OCI-LY7 (cell line): Measurements from ENCODE around the gene NAA10. TPM values are rescaled to one million over a fixed set of nuclear protein-coding genes. Genes with fewer than 3 reads are reported as not detected.

Experiments
- BruUV-seq: library from RNA; stranded (reverse); fragments of 400-500 nt; replicated peaks from 2 replicates; lab custom pipeline; 2021; lab: Mats Ljungman, UMichigan
- CTCF ChIA-PET: fragments of 300-600 bp; sonication (Branson Sonifier 250); formaldehyde crosslinking; loops from one replicate; lab custom pipeline; 2022; ENCODE audit warnings: antibody characterized with exemption; ENCODE audit not compliant: unreplicated experiment; lab: Charles Lee
- POLR2A ChIA-PET: fragments of 300-600 bp; sonication (Branson Sonifier 250); formaldehyde crosslinking; loops from one replicate; lab custom pipeline; 2022; ENCODE audit warnings: antibody characterized with exemption; lab: Charles Lee
- DNase-seq: peaks from one replicate; pipeline ENCODE4 v3.0.0-alpha.2; 2015; ENCODE audit warnings: low spot score
- H2AFZ ChIP-seq: fragments of 200-600 bp; sonication (generic), shearing (Covaris generic); 2 replicates; pipeline ENCODE4 v1.6.1; 2014; ENCODE audit warnings: mild to moderate bottlenecking, antibody characterized with exemption, low read length, moderate library complexity
- H3K27ac ChIP-seq: fragments of 200-600 bp; sonication (generic); 2 replicates; pipeline ENCODE4 v1.5.1; 2014; ENCODE audit warnings: mixed run types, low read depth, mild to moderate bottlenecking, moderate library complexity, low read length, inconsistent platforms; ENCODE audit not compliant: poor library complexity, severe bottlenecking
- H3K36me3 ChIP-seq: fragments of 200-600 bp; sonication (generic); 2 replicates; pipeline ENCODE4 v1.6.1; 2014; ENCODE audit warnings: mild to moderate bottlenecking, antibody characterized with exemption, low read length, moderate library complexity, mixed read lengths; ENCODE audit not compliant: insufficient read depth
- H3K4me1 ChIP-seq: fragments of 200-600 bp; sonication (generic); 2 replicates; pipeline ENCODE4 v1.5.1; 2014; ENCODE audit warnings: mild to moderate bottlenecking, low read length; ENCODE audit not compliant: insufficient read depth, poor library complexity, severe bottlenecking
- H3K4me2 ChIP-seq: fragments of 200-600 bp; sonication (generic); 2 replicates; pipeline ENCODE4 v1.6.1; 2014; ENCODE audit warnings: mild to moderate bottlenecking, low read length
- H3K4me3 ChIP-seq: fragments of 200-600 bp; sonication (generic); 2 replicates; pipeline ENCODE4 v1.5.1; 2014; ENCODE audit warnings: mild to moderate bottlenecking, low read depth, low read length; ENCODE audit not compliant: poor library complexity, severe bottlenecking
- H3K79me2 ChIP-seq: fragments of 200-600 bp; sonication (generic); 2 replicates; pipeline ENCODE4 v1.6.1; 2016; ENCODE audit warnings: low read depth, mild to moderate bottlenecking, low read length, moderate library complexity, mixed read lengths; ENCODE audit not compliant: insufficient read depth
- H3K9me2 ChIP-seq: fragments of 200-600 bp; sonication (generic); 2 replicates; pipeline ENCODE4 v1.6.1; 2016; ENCODE audit warnings: mild to moderate bottlenecking, low read length, mixed read lengths; ENCODE audit not compliant: insufficient read depth
- H3K9me3 ChIP-seq: fragments of 200-600 bp; sonication (generic); 2 replicates; pipeline ENCODE4 v1.6.1; 2014; ENCODE audit warnings: mild to moderate bottlenecking, mixed run types, low read length, mixed read lengths
- H4K20me1 ChIP-seq: fragments of 200-600 bp; sonication (generic); 2 replicates; pipeline ENCODE4 v1.6.1; 2014; ENCODE audit warnings: mild to moderate bottlenecking, antibody characterized with exemption, low read length, moderate library complexity, mixed read lengths; ENCODE audit not compliant: insufficient read depth
- EZH2phosphoT487 ChIP-seq: fragments of 200-600 bp; sonication (generic); IDR thresholded peaks from 2 replicates; pipeline ENCODE4 v1.6.1; 2018; ENCODE audit warnings: low read depth, borderline replicate concordance, mild to moderate bottlenecking, mixed run types, antibody characterized with exemption, low read length, moderate library complexity, mixed read lengths
- intact Hi-C: fragments of 100-400 bp; cut with micrococcal nuclease; formaldehyde crosslinking; loops from one replicate; pipeline ENCODE4 v1.10.0; 2022; ENCODE audit not compliant: unreplicated experiment
- total RNA-seq, 2 experiments: library from RNA; depleted of rRNA in 1 of 2; stranded (reverse); fragments of >200 nt in 1 of 2; shearing (Covaris generic) in 1 of 2; gene quantifications; 2 replicates each; pipeline ENCODE4 v1.2.3, GENCODE V29; 2014 to 2022
- TF ChIP-seq, protein P1 (sequence below): fragments of 200-600 bp; sonication (generic); conservative IDR thresholded peaks from 2 replicates; pipeline ENCODE4 v1.5.1; 2014; ENCODE audit warnings: mild to moderate bottlenecking, antibody characterized with exemption, low read length, moderate library complexity, mixed read lengths

The NAA10 gene
- total RNA-seq, 2 experiments from 2014 or later = 82.7 to 105 TPM

DNA sequence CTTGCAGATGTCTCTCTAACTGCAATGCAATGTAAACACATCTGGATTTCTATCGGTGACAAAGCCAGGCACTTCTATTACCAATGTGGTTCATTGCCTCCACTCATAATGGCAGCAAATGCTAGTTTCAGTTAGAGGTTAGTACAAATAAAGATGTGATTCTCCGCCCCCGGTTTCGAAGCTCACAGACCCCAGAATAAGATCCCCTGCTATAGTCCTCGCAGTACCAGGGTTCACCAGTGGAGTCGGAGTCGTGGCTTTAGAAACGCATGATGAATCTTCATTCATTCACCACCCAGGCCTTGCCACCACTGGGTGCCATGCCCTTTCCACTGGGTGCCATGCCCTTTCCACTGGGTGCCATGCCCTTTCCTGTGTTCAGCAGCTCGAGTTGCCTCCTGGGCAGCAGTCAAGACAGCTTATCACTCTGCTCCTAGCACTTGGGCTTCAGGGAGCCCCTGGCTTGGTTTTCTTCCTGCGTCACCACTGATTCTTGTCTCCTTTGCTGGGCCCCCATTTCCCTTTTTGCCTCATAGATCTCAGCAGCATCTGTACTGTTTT, 3.5 kb upstream of the NAA10 start:
- H3K4me1 ChIP-seq = peaks cover 10% of the 10 kb centered on the region
- H3K27ac ChIP-seq = no peak overlapping the region
- no peak overlapping the region for H2AFZ ChIP-seq
- H3K4me3 ChIP-seq = no peak overlapping the region
- no peaks in the 10 kb centered on the region for H3K9me2 ChIP-seq
- H3K36me3 ChIP-seq = no peaks in the 10 kb centered on the region
- TF ChIP-seq, protein P1, sequence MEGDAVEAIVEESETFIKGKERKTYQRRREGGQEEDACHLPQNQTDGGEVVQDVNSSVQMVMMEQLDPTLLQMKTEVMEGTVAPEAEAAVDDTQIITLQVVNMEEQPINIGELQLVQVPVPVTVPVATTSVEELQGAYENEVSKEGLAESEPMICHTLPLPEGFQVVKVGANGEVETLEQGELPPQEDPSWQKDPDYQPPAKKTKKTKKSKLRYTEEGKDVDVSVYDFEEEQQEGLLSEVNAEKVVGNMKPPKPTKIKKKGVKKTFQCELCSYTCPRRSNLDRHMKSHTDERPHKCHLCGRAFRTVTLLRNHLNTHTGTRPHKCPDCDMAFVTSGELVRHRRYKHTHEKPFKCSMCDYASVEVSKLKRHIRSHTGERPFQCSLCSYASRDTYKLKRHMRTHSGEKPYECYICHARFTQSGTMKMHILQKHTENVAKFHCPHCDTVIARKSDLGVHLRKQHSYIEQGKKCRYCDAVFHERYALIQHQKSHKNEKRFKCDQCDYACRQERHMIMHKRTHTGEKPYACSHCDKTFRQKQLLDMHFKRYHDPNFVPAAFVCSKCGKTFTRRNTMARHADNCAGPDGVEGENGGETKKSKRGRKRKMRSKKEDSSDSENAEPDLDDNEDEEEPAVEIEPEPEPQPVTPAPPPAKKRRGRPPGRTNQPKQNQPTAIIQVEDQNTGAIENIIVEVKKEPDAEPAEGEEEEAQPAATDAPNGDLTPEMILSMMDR = no peak
- TF ChIP-seq EZH2phosphoT487 = no peak
- H3K9me3 ChIP-seq = no peaks in the 10 kb centered on the region
- H4K20me1 ChIP-seq = no peaks in the 10 kb centered on the region
- ChIA-PET CTCF (no interaction called here), POLR2A (interaction anchor here (2.6 kb wide), 1 partner anchor 9 kb away, joined by 8 read pairs; no protein-coding TSS in a partner anchor)
- H3K79me2 ChIP-seq = peaks cover 5% of the 10 kb centered on the region; the same call in 1 of the 2 replicates
- intact Hi-C loops = no loop called here
- no peak for DNase-seq
- no peak overlapping the region for H3K4me2 ChIP-seq
- BruUV-seq = no TSS peak

DNA sequence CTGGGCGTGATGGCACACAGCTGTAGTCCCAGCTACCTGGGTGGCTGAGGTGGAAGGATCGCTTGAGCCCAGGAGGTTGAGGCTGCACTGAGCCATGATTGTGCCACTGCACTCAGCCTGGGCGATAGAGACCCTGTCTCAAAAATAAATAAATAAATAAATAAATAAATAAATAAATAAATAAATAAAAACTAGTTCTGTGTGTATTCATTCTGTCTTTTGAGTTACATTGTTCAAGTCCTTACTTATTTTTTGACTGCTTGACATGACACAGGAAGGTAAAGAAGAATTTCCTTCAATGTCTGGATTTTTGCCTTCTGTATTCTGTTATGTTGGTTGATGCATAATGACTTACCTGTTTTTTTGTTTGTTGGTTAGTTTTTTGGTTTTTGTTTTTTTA, 2.2 kb upstream of the NAA10 start:
- peaks cover 6% of the 10 kb centered on the region; the same call in 1 of the 2 replicates for H3K36me3 ChIP-seq
- H3K9me2 ChIP-seq = no peaks in the 10 kb centered on the region
- H3K4me3 ChIP-seq = no peak overlapping the region
- DNase-seq = no peak
- H3K4me1 ChIP-seq = peaks cover 10% of the 10 kb centered on the region
- H4K20me1 ChIP-seq = no peaks in the 10 kb centered on the region
- H3K4me2 ChIP-seq = no peak overlapping the region
- H3K79me2 ChIP-seq = peaks cover 5% of the 10 kb centered on the region; the same call in 1 of the 2 replicates
- H2AFZ ChIP-seq = no peak overlapping the region
- CTCF ChIA-PET = interaction anchor here (0.6 kb wide), 1 partner anchor 550 kb away, joined by 3 read pairs; no protein-coding TSS in a partner anchor
- no peak overlapping the region for H3K27ac ChIP-seq
- intact Hi-C loops = no loop called here
- H3K9me3 ChIP-seq = no peaks in the 10 kb centered on the region
- TF ChIP-seq, protein P1 = no peak
- TF ChIP-seq EZH2phosphoT487 = no peak
- no TSS peak for BruUV-seq
- POLR2A ChIA-PET = no interaction called here

DNA sequence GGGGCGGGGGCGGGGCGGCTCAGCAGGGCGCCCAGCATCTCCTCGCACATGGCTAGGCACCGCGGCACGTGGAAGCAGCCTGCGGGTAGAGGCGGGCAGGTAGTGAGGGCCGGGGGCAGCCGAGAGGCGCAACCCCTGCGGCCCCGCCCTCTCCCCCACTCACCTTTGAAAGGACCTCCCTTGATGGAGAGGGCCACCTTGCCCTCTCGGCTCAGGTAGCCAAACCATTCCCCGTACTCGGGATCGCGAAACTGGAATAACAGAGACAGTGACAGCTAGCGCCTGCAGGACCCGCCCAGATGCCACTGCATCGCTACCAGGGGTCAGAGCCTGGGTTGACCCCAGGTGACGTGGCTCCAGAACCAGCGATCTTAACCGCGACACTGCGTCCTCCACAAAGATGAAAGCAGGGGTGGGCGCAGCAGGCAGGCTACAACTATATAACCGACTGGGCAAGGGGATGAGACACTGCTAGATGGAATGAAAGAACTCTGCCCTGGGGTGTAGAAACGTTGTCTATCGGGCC, 552 bp upstream of the NAA10 start:
- Histone ChIP-seq H4K20me1 (no peaks in the 10 kb centered on the region), H3K4me1 (peaks cover 10% of the 10 kb centered on the region), H3K27ac (peak overlapping the region; percentile 65), H3K9me2 (no peaks in the 10 kb centered on the region), H3K4me2 (peak overlapping the region; percentile 88), H2AFZ (peak overlapping the region; percentile 51), H3K79me2 (peaks cover 5% of the 10 kb centered on the region; the same call in 1 of the 2 replicates), H3K4me3 (peak overlapping the region; percentile 87), H3K36me3 (peaks cover 18% of the 10 kb centered on the region), H3K9me3 (no peaks in the 10 kb centered on the region)
- TF ChIP-seq, protein P1 = no peak
- no peak for TF ChIP-seq EZH2phosphoT487
- POLR2A ChIA-PET = interaction anchor here (2.6 kb wide), 1 partner anchor 10 kb away, joined by 13 read pairs; no protein-coding TSS in a partner anchor
- CTCF ChIA-PET = no interaction called here
- intact Hi-C loops = no loop called here
- no TSS peak for BruUV-seq
- no peak for DNase-seq
